Measurements from ENCODE around the gene DNAJC4. TPM values are rescaled to one million over a fixed set of nuclear protein-coding genes. Genes with fewer than 3 reads are reported as not detected.

The DNAJC4 gene
- polyA plus RNA-seq, 1 donor from 2014 or later = 20.3 TPM

- no peaks in the 10 kb centered on the region for H3F3A ChIP-seq (ENCODE audit: insufficient read depth, low read length, poor library complexity, severe bottlenecking)
- no peaks in the 10 kb centered on the region for H3K36me3 ChIP-seq (ENCODE audit: insufficient read depth, low read length)
- peaks cover 2% of the 10 kb centered on the region for H3K27me3 ChIP-seq (ENCODE audit: insufficient read depth, low read depth, low read length)
- no peaks in the 10 kb centered on the region for H3K79me2 ChIP-seq (replicated peaks; ENCODE audit: insufficient read depth, low read length)
- H3K9me2 ChIP-seq (ENCODE audit: insufficient read depth, low read length) = no peaks in the 10 kb centered on the region
- TF ChIP-seq TAF1 (IDR thresholded peaks at IDR 0.05; ENCODE audit: low read depth) = no peak
- TF ChIP-seq, protein P1, sequence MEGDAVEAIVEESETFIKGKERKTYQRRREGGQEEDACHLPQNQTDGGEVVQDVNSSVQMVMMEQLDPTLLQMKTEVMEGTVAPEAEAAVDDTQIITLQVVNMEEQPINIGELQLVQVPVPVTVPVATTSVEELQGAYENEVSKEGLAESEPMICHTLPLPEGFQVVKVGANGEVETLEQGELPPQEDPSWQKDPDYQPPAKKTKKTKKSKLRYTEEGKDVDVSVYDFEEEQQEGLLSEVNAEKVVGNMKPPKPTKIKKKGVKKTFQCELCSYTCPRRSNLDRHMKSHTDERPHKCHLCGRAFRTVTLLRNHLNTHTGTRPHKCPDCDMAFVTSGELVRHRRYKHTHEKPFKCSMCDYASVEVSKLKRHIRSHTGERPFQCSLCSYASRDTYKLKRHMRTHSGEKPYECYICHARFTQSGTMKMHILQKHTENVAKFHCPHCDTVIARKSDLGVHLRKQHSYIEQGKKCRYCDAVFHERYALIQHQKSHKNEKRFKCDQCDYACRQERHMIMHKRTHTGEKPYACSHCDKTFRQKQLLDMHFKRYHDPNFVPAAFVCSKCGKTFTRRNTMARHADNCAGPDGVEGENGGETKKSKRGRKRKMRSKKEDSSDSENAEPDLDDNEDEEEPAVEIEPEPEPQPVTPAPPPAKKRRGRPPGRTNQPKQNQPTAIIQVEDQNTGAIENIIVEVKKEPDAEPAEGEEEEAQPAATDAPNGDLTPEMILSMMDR (IDR thresholded peaks at IDR 0.05; ENCODE audit: poor library complexity, severe bottlenecking) = no peak
- TF ChIP-seq REST (IDR thresholded peaks at IDR 0.05; ENCODE audit: borderline replicate concordance) = no peak
- TF ChIP-seq EP300 (conservative IDR thresholded peaks at IDR 0.05; ENCODE audit: poor library complexity, severe bottlenecking) = no peak
- no peak for TF ChIP-seq RAD21 (conservative IDR thresholded peaks at IDR 0.05)
- no peak for TF ChIP-seq POLR2AphosphoS5 (IDR thresholded peaks at IDR 0.05)
- no peak for TF ChIP-seq SMC3 (conservative IDR thresholded peaks at IDR 0.05; ENCODE audit: poor library complexity)
- no peak for TF ChIP-seq MXI1 (conservative IDR thresholded peaks at IDR 0.05; ENCODE audit: poor library complexity, severe bottlenecking)
- no peak for TF ChIP-seq EZH2 (IDR thresholded peaks at IDR 0.05; ENCODE audit: borderline replicate concordance, insufficient read depth, low read length, poor library complexity, severe bottlenecking)
- H3K9me3 ChIP-seq (ENCODE audit: low read length) = no peaks in the 10 kb centered on the region
- H2AFZ ChIP-seq (ENCODE audit: low read depth, low read length) = no peak overlapping the region
- no peak overlapping the region for H3K4me2 ChIP-seq (ENCODE audit: low read length)
- H3K9ac ChIP-seq (ENCODE audit: low read length) = no peak overlapping the region
- no peak overlapping the region for H3K4me3 ChIP-seq (ENCODE audit: low read length)
- H3K27ac ChIP-seq (ENCODE audit: low read length) = no peak overlapping the region
- H4K20me1 ChIP-seq (ENCODE audit: insufficient read depth) = no peaks in the 10 kb centered on the region
Measured at GRCh38 chr11:64238999-64239398, 8.7 kb downstream of the DNAJC4 start.

DNA sequence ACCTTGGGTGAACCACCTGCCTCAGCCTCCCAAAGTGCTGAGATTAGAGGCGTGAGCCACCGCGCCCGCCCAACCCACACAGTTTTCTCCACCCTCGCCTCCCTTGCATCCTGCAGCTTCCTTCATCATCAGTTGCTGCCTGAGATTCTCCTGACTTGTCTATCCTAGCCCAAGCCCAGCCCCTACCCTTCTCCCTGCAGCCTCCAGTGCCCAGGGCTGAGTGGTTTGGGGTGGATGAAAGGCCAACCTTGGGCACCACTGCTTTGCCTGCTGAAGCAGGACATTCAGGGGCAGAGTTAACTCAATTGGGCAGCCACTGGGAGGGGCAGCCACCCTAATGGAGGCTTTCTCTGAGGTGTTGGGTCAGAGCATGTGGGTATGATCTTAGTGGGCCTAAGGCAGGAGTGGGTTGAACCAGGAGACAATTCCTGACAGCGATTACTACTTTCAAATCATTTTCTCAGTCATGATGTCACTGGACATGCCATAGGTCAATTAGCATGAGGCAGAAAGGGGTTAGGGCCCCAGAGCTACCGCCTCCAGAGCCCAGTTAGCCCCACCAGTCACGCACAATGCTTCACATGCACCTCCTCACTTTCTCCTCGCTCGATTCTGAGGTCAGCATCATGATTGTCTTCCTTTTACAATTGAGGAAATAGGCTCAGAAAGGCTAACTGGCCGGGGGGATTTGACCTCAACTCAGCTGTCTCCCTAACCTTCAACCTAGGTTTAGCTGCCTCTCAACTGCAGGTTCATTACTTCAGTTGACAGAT lies 9.5 kb downstream of the DNAJC4 start:
- H3K9ac ChIP-seq (ENCODE audit: low read length) = peak overlapping the region; percentile 82
- peak overlapping the region; percentile 66 for H2AFZ ChIP-seq (ENCODE audit: low read depth, low read length)
- H3K27me3 ChIP-seq (ENCODE audit: insufficient read depth, low read depth, low read length) = no peaks in the 10 kb centered on the region
- H3F3A ChIP-seq (ENCODE audit: insufficient read depth, low read length, poor library complexity, severe bottlenecking) = no peaks in the 10 kb centered on the region
- H3K27ac ChIP-seq (ENCODE audit: low read length) = peak overlapping the region; percentile 94
- TF ChIP-seq SMC3 (conservative IDR thresholded peaks at IDR 0.05; ENCODE audit: poor library complexity) (no peak), RAD21 (conservative IDR thresholded peaks at IDR 0.05) (no peak), EZH2 (IDR thresholded peaks at IDR 0.05; ENCODE audit: borderline replicate concordance, insufficient read depth, low read length, poor library complexity, severe bottlenecking) (no peak), MXI1 (conservative IDR thresholded peaks at IDR 0.05; ENCODE audit: poor library complexity, severe bottlenecking) (no peak), REST (IDR thresholded peaks at IDR 0.05; ENCODE audit: borderline replicate concordance) (no peak), TAF1 (IDR thresholded peaks at IDR 0.05; ENCODE audit: low read depth) (no peak), EP300 (conservative IDR thresholded peaks at IDR 0.05; ENCODE audit: poor library complexity, severe bottlenecking) (no peak), POLR2AphosphoS5 (IDR thresholded peaks at IDR 0.05) (no peak)
- TF ChIP-seq, protein P1 (IDR thresholded peaks at IDR 0.05; ENCODE audit: poor library complexity, severe bottlenecking) = no peak
- H3K4me2 ChIP-seq (ENCODE audit: low read length) = peak overlapping the region; percentile 79
- H3K9me2 ChIP-seq (ENCODE audit: insufficient read depth, low read length) = no peaks in the 10 kb centered on the region
- H3K4me3 ChIP-seq (ENCODE audit: low read length) = peak overlapping the region; percentile 97
- H4K20me1 ChIP-seq (ENCODE audit: insufficient read depth) = no peaks in the 10 kb centered on the region
- H3K79me2 ChIP-seq (replicated peaks; ENCODE audit: insufficient read depth, low read length) = no peaks in the 10 kb centered on the region
- no peaks in the 10 kb centered on the region for H3K9me3 ChIP-seq (ENCODE audit: low read length)
- no peaks in the 10 kb centered on the region for H3K36me3 ChIP-seq (ENCODE audit: insufficient read depth, low read length)

Measured in neural cell (in vitro differentiated cells).